Measurements from ENCODE around the gene ABCA4.

ABCA4 gene

GRCh38 chr1:94119306-94119705 is 1.6 kb downstream of the ABCA4 start:
- H4K20me1 ChIP-seq (ENCODE audit: insufficient read depth, low read length): no peaks in the 10 kb centered on the region

GRCh38 chr1:94118471-94118870 is 2.5 kb downstream of the ABCA4 start:
- no peak overlapping the region for H3K9ac ChIP-seq (ENCODE audit: low read depth, low read length)
- no peaks in the 10 kb centered on the region for H3K4me1 ChIP-seq (ENCODE audit: insufficient read depth, low read length)
- H3K27ac ChIP-seq (ENCODE audit: low read length): no peak overlapping the region
- TF ChIP-seq CTCF (IDR thresholded peaks at IDR 0.05; ENCODE audit: borderline replicate concordance, extremely low read depth, low read length, poor library complexity, severe bottlenecking) (no peak), EZH2 (IDR thresholded peaks at IDR 0.05; ENCODE audit: borderline replicate concordance, low read depth, low read length, severe bottlenecking) (no peak)
- ATAC-seq (ENCODE audit: insufficient read depth, low read depth) (no peak), DNase-seq (no peak)
- no peaks in the 10 kb centered on the region for H3K36me3 ChIP-seq (ENCODE audit: insufficient read depth, low read length)
- no peaks in the 10 kb centered on the region for H4K20me1 ChIP-seq (ENCODE audit: insufficient read depth, low read length)
- H3K79me2 ChIP-seq (ENCODE audit: insufficient read depth, low read length): no peaks in the 10 kb centered on the region
- H3K4me3 ChIP-seq (ENCODE audit: low read depth in 1 of 2, low read length in 2 of 2): no peak overlapping the region
- H3K27me3 ChIP-seq (ENCODE audit: insufficient read depth, low read length, poor library complexity): no peaks in the 10 kb centered on the region
- H3K4me2 ChIP-seq (ENCODE audit: insufficient read depth, low read length): no peak overlapping the region
- no peaks in the 10 kb centered on the region for H3K9me3 ChIP-seq (ENCODE audit: insufficient read depth, low read length, severe bottlenecking)
- no peak overlapping the region for H2AFZ ChIP-seq (ENCODE audit: low read depth, low read length)

More at GRCh38 chr1:94119306-94119705, 1.6 kb downstream of the ABCA4 start:
- H3K79me2 ChIP-seq (ENCODE audit: insufficient read depth, low read length): no peaks in the 10 kb centered on the region
- H2AFZ ChIP-seq (ENCODE audit: low read depth, low read length): no peak overlapping the region
- H3K4me3 ChIP-seq (ENCODE audit: low read depth in 1 of 2, low read length in 2 of 2): no peak overlapping the region
- H3K27ac ChIP-seq (ENCODE audit: low read length): no peak overlapping the region
- no peak for TF ChIP-seq EZH2 (IDR thresholded peaks at IDR 0.05; ENCODE audit: borderline replicate concordance, low read depth, low read length, severe bottlenecking)
- TF ChIP-seq CTCF (IDR thresholded peaks at IDR 0.05; ENCODE audit: borderline replicate concordance, extremely low read depth, low read length, poor library complexity, severe bottlenecking): no peak
- H3K4me1 ChIP-seq (ENCODE audit: insufficient read depth, low read length): no peaks in the 10 kb centered on the region
- no peaks in the 10 kb centered on the region for H3K27me3 ChIP-seq (ENCODE audit: insufficient read depth, low read length, poor library complexity)
- no peaks in the 10 kb centered on the region for H3K9me3 ChIP-seq (ENCODE audit: insufficient read depth, low read length, severe bottlenecking)
- DNase-seq (no peak), ATAC-seq (ENCODE audit: insufficient read depth, low read depth) (no peak)
- no peak overlapping the region for H3K4me2 ChIP-seq (ENCODE audit: insufficient read depth, low read length)
- H3K36me3 ChIP-seq (ENCODE audit: insufficient read depth, low read length): no peaks in the 10 kb centered on the region
- no peak overlapping the region for H3K9ac ChIP-seq (ENCODE audit: low read depth, low read length)

GRCh38 chr1:94118013-94118412 is 2.9 kb downstream of the ABCA4 start:
- Histone ChIP-seq H3K4me1 (ENCODE audit: insufficient read depth, low read length) (no peaks in the 10 kb centered on the region), H4K20me1 (ENCODE audit: insufficient read depth, low read length) (no peaks in the 10 kb centered on the region), H3K4me2 (ENCODE audit: insufficient read depth, low read length) (no peak overlapping the region), H3K27ac (ENCODE audit: low read length) (no peak overlapping the region), H3K9me3 (ENCODE audit: insufficient read depth, low read length, severe bottlenecking) (no peaks in the 10 kb centered on the region), H3K79me2 (ENCODE audit: insufficient read depth, low read length) (no peaks in the 10 kb centered on the region), H3K27me3 (ENCODE audit: insufficient read depth, low read length, poor library complexity) (no peaks in the 10 kb centered on the region), H3K4me3 (ENCODE audit: low read depth in 1 of 2, low read length in 2 of 2) (no peak overlapping the region), H3K36me3 (ENCODE audit: insufficient read depth, low read length) (no peaks in the 10 kb centered on the region), H2AFZ (ENCODE audit: low read depth, low read length) (no peak overlapping the region), H3K9ac (ENCODE audit: low read depth, low read length) (no peak overlapping the region)
- TF ChIP-seq EZH2 (IDR thresholded peaks at IDR 0.05; ENCODE audit: borderline replicate concordance, low read depth, low read length, severe bottlenecking): no peak
- no peak for TF ChIP-seq CTCF (IDR thresholded peaks at IDR 0.05; ENCODE audit: borderline replicate concordance, extremely low read depth, low read length, poor library complexity, severe bottlenecking)
- ATAC-seq (ENCODE audit: insufficient read depth, low read depth) (no peak), DNase-seq (no peak)

All from DND-41 (cell line).